ENCODE data around the gene FOXK2. TPM values are rescaled to one million over a fixed set of nuclear protein-coding genes. Genes with fewer than 3 reads are reported as not detected.
"Not testable (repeated sequence)": the region's sequence is repeated elsewhere in the genome, so short reads cannot be mapped to it uniquely, and the experiment has no call there.

Gene FOXK2
- polyA plus RNA-seq, 4 donors, result 39.9 to 45.0 (median 41.7) TPM

GRCh38 chr17:82528484-82529265, 9.1 kb downstream of the FOXK2 start:
- no peak for DNase-seq (ENCODE audit: low read depth in 4 of 4, low spot score in 3 of 4)

- no peak for DNase-seq (ENCODE audit: low read depth in 4 of 4, low spot score in 3 of 4)
Measured at GRCh38 chr17:82529914-82530300, 10.4 kb downstream of the FOXK2 start.

- DNase-seq (ENCODE audit: low read depth in 4 of 4, low spot score in 3 of 4), result no peak
Measured at GRCh38 chr17:82531431-82531881, 11.9 kb downstream of the FOXK2 start.

- no peak for DNase-seq (ENCODE audit: low read depth in 4 of 4, low spot score in 3 of 4)
Measured at GRCh38 chr17:82534401-82534812, 14.9 kb downstream of the FOXK2 start.

- DNase-seq (ENCODE audit: low read depth in 4 of 4, low spot score in 3 of 4), result no peak
Measured at GRCh38 chr17:82536512-82537201, 17.1 kb downstream of the FOXK2 start.

- DNase-seq (ENCODE audit: low read depth in 4 of 4, low spot score in 3 of 4), result not testable (repeated sequence)
Measured at GRCh38 chr17:82537228-82537627, 17.7 kb downstream of the FOXK2 start.

GRCh38 chr17:82539076-82539475, 19.5 kb downstream of the FOXK2 start:
- DNase-seq (ENCODE audit: low read depth in 4 of 4, low spot score in 3 of 4), result not testable (repeated sequence)

- DNase-seq (ENCODE audit: low read depth in 4 of 4, low spot score in 3 of 4), result no peak
Measured at GRCh38 chr17:82542439-82542838, 22.9 kb downstream of the FOXK2 start.

GRCh38 chr17:82544431-82545070, 25.0 kb downstream of the FOXK2 start:
- no peak for DNase-seq (ENCODE audit: low read depth in 4 of 4, low spot score in 3 of 4)

- DNase-seq (ENCODE audit: low read depth in 4 of 4, low spot score in 3 of 4), result no peak
Measured at GRCh38 chr17:82545071-82545462, 25.5 kb downstream of the FOXK2 start.

- DNase-seq (ENCODE audit: low read depth in 4 of 4, low spot score in 3 of 4), result no peak
Measured at GRCh38 chr17:82547981-82548380, 28.4 kb downstream of the FOXK2 start.

- no peak for DNase-seq (ENCODE audit: low read depth in 4 of 4, low spot score in 3 of 4)
Measured at GRCh38 chr17:82548681-82549303, 29.3 kb downstream of the FOXK2 start.

GRCh38 chr17:82551779-82552457, 32.4 kb downstream of the FOXK2 start:
- no peak for DNase-seq (ENCODE audit: low read depth in 4 of 4, low spot score in 3 of 4)

- DNase-seq (ENCODE audit: low read depth in 4 of 4, low spot score in 3 of 4), result no peak
Measured at GRCh38 chr17:82552580-82552979, 33.0 kb downstream of the FOXK2 start.

GRCh38 chr17:82553210-82553930, 33.8 kb downstream of the FOXK2 start:
- no peak for DNase-seq (ENCODE audit: low read depth in 4 of 4, low spot score in 3 of 4)

- not testable (repeated sequence) for DNase-seq (ENCODE audit: low read depth in 4 of 4, low spot score in 3 of 4)
Measured at GRCh38 chr17:82557510-82557909, 38.0 kb downstream of the FOXK2 start.

- no peak for DNase-seq (ENCODE audit: low read depth in 4 of 4, low spot score in 3 of 4)
Measured at GRCh38 chr17:82559566-82560251, 40.2 kb downstream of the FOXK2 start.

GRCh38 chr17:82560252-82560642, 40.7 kb downstream of the FOXK2 start:
- no peak for DNase-seq (ENCODE audit: low read depth in 4 of 4, low spot score in 3 of 4)

GRCh38 chr17:82560802-82561428, 41.4 kb downstream of the FOXK2 start:
- DNase-seq (ENCODE audit: low read depth in 4 of 4, low spot score in 3 of 4), result no peak

All from right renal pelvis (tissue), 4 donors.